Inflammatory macrophage (primary cell): Measurements from ENCODE around the gene CHCHD6.

Experiments used
- DNase-seq, 2 donors: peaks; one replicate each; pipeline ENCODE4 v3.0.0-alpha.2; 2020 to 2022

CHCHD6 gene

GRCh38 chr3:126926684-126927400, 222.8 kb downstream of the CHCHD6 start:
- DNase-seq = peak; percentile 64 to 87

GRCh38 chr3:126927401-126927750, 223.3 kb downstream of the CHCHD6 start:
- DNase-seq = no peak

- DNase-seq = no peak
These were observed 223.8 kb downstream of the CHCHD6 start for GRCh38 chr3:126927846-126928245.

- no peak for DNase-seq
These were observed 225.0 kb downstream of the CHCHD6 start for GRCh38 chr3:126928921-126929474.

GRCh38 chr3:126930936-126931600, 227.0 kb downstream of the CHCHD6 start:
- DNase-seq = no peak

- DNase-seq = no peak
These were observed 227.8 kb downstream of the CHCHD6 start for GRCh38 chr3:126931806-126932187.

GRCh38 chr3:126932188-126932931, 228.3 kb downstream of the CHCHD6 start:
- DNase-seq = no peak

GRCh38 chr3:126934031-126934531, 230.0 kb downstream of the CHCHD6 start:
- DNase-seq = no peak

- DNase-seq = no peak
These were observed 231.0 kb downstream of the CHCHD6 start for GRCh38 chr3:126934991-126935390.

GRCh38 chr3:126935756-126936509, 231.9 kb downstream of the CHCHD6 start:
- peak; percentile 43 to 45 for DNase-seq

GRCh38 chr3:126936853-126937425, 232.9 kb downstream of the CHCHD6 start:
- no peak for DNase-seq

- no peak for DNase-seq
These were observed 233.5 kb downstream of the CHCHD6 start for GRCh38 chr3:126937533-126937932.

- no peak for DNase-seq
These were observed 233.9 kb downstream of the CHCHD6 start for GRCh38 chr3:126937973-126938372.

- no peak for DNase-seq
These were observed 234.7 kb downstream of the CHCHD6 start for GRCh38 chr3:126938520-126939337.

GRCh38 chr3:126939338-126939718, 235.3 kb downstream of the CHCHD6 start:
- DNase-seq = no peak

- DNase-seq = no peak
These were observed 235.7 kb downstream of the CHCHD6 start for GRCh38 chr3:126939733-126940132.

GRCh38 chr3:126941721-126942270, 237.8 kb downstream of the CHCHD6 start:
- DNase-seq = no peak

GRCh38 chr3:126944089-126944965, 240.3 kb downstream of the CHCHD6 start:
- DNase-seq = no peak

- DNase-seq = no peak
These were observed 241.2 kb downstream of the CHCHD6 start for GRCh38 chr3:126945171-126945721.
